Transverse colon (tissue), 4 donors: Measurements from ENCODE around the gene ARHGAP44. TPM values are rescaled to one million over a fixed set of nuclear protein-coding genes. Genes with fewer than 3 reads are reported as not detected.

Experiments
- DNase-seq: peaks from one replicate; pipeline ENCODE4 v3.0.0-alpha.2; 2019
- H3K27ac ChIP-seq, 4 donors: fragments of 200-600 bp; sonication (generic); 2 replicates each; pipeline ENCODE4 v1.5.1; 2016 to 2018; ENCODE audit warnings: inconsistent platforms in 4 of 4
- H3K27me3 ChIP-seq: fragments of 200-600 bp; sonication (generic); 2 replicates; pipeline ENCODE4 v1.5.1; 2017; ENCODE audit warnings: inconsistent platforms
- H3K36me3 ChIP-seq, 4 donors: fragments of 200-600 bp; sonication (generic); 2 replicates each; pipeline ENCODE4 v1.5.1; 2017 to 2019; ENCODE audit warnings: inconsistent platforms in 4 of 4
- H3K4me1 ChIP-seq, 4 donors: fragments of 200-600 bp; sonication (generic); 2 replicates each; pipeline ENCODE4 v1.5.1; 2017 to 2020; ENCODE audit warnings: inconsistent platforms in 4 of 4
- H3K4me3 ChIP-seq, 4 donors: fragments of 200-600 bp; sonication (generic); 1 replicate in 1 of 4; 2 replicates in 3 of 4; pipeline versions ENCODE4 v1.5.1 to v1.6.1; 2017 to 2019; ENCODE audit warnings: inconsistent platforms in 4 of 4
- H3K9me3 ChIP-seq, 2 donors: fragments of 200-600 bp; sonication (generic); 2 replicates each; pipeline ENCODE4 v1.5.1; 2017 to 2019; ENCODE audit warnings: inconsistent platforms in 2 of 2
- EP300 ChIP-seq: sonication (generic); formaldehyde crosslinking; IDR thresholded peaks from one replicate; pipeline ENCODE4 v1.6.1; 2017; ENCODE audit warnings: antibody characterized with exemption, low read depth
- POLR2A ChIP-seq: fragments of 450-650 bp; IDR thresholded peaks from one replicate; pipeline ENCODE4 v1.6.1; 2016; ENCODE audit warnings: antibody characterized with exemption, mild to moderate bottlenecking, moderate library complexity
- POLR2AphosphoS5 ChIP-seq, 3 donors: sonication (generic); formaldehyde crosslinking; IDR thresholded peaks; one replicate each; pipeline ENCODE4 v1.6.1; 2016; ENCODE audit warnings: antibody characterized with exemption in 3 of 3
- WGBS, 2 donors: methylation state at CpG; one replicate each; pipeline ENCODE4 v1.1.5; 2018; ENCODE audit warnings: low coverage in 1 of 2; 5-methylcytosine and 5-hydroxymethylcytosine counted together
- in situ Hi-C, 4 donors: fragments of 200-750 bp; cut with MboI; loops; one replicate each; pipeline versions ENCODE4 v1.15.0 to v1.15.1; 2017; ENCODE audit warnings: low sequenced_read_pairs in 3 of 4, low pct_ligation_motif_present in 1 of 4, low pct_unique_long_range_greater_than_20kb in 1 of 4
- intact Hi-C: fragments of 100-400 bp; cut with DNase I; formaldehyde crosslinking; loops from one replicate; pipeline ENCODE4 v1.15.1; 2023; ENCODE audit warnings: low total_unique reads
- total RNA-seq, 4 donors: library from RNA; depleted of rRNA; stranded (reverse); fragments of >200 nt; gene quantifications; one replicate each; pipeline ENCODE4 v1.1.0, GENCODE V29; 2016
- TF ChIP-seq, protein P1 (sequence below), 5 experiments: fragments of 200-600 bp in 3 of 5; fragments of 450-650 bp in 2 of 5; sonication (generic) in 3 of 5; IDR thresholded peaks; 1 replicate in 2 of 5; 2 replicates in 3 of 5; pipeline ENCODE4 v1.5.1; 2016 to 2017; ENCODE audit warnings: antibody characterized with exemption in 5 of 5, inconsistent platforms in 3 of 5, mild to moderate bottlenecking in 2 of 5, moderate library complexity in 1 of 5

Gene ARHGAP44
- total RNA-seq, 4 donors from 2014 or later, result 29.2 to 107 (median 53.9) TPM

DNA sequence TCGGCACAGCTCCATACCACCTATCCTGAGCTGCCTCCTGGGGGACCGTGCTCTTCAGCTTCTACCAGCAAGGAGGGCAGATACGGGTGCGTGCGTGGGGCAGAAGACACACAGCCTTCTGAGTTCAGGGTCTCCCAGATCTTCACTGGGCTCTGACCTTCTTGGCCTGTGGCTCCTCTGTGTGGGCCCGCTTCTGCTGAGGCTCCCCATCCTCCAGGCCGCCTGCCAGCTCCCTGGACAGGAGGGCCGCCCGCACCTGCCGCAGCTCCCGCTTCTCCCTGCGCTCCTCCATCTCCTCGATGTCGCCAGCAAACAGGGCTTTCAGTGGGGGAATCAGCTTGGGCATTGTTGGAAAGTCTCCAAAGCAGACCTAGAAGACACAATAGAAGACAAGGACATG is 203.4 kb downstream of the ARHGAP44 start:
- intact Hi-C loops (no loop called here), in situ Hi-C loops (no loop called here)
- Histone ChIP-seq H3K4me3 (no peak overlapping the region), H3K27me3 (no peaks in the 10 kb centered on the region), H3K36me3 (peaks cover 0 to 62% (median 30%) of the 10 kb centered on the region in 4 donors), H3K4me1 (no peaks in the 10 kb centered on the region), H3K27ac (no peak overlapping the region), H3K9me3 (no peaks in the 10 kb centered on the region)
- TF ChIP-seq POLR2AphosphoS5 (IDR thresholded peaks at IDR 0.05) (no peak), POLR2A (no peak), EP300 (no peak)
- TF ChIP-seq, protein P1, sequence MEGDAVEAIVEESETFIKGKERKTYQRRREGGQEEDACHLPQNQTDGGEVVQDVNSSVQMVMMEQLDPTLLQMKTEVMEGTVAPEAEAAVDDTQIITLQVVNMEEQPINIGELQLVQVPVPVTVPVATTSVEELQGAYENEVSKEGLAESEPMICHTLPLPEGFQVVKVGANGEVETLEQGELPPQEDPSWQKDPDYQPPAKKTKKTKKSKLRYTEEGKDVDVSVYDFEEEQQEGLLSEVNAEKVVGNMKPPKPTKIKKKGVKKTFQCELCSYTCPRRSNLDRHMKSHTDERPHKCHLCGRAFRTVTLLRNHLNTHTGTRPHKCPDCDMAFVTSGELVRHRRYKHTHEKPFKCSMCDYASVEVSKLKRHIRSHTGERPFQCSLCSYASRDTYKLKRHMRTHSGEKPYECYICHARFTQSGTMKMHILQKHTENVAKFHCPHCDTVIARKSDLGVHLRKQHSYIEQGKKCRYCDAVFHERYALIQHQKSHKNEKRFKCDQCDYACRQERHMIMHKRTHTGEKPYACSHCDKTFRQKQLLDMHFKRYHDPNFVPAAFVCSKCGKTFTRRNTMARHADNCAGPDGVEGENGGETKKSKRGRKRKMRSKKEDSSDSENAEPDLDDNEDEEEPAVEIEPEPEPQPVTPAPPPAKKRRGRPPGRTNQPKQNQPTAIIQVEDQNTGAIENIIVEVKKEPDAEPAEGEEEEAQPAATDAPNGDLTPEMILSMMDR (IDR thresholded peaks at IDR 0.05), result no peak
- no peak for DNase-seq
- 95% methylated on average over 14 of the region's 14 CpGs; no CpG with 5 or more reads in 1 of the 2 donors for WGBS, 2 donors

DNA sequence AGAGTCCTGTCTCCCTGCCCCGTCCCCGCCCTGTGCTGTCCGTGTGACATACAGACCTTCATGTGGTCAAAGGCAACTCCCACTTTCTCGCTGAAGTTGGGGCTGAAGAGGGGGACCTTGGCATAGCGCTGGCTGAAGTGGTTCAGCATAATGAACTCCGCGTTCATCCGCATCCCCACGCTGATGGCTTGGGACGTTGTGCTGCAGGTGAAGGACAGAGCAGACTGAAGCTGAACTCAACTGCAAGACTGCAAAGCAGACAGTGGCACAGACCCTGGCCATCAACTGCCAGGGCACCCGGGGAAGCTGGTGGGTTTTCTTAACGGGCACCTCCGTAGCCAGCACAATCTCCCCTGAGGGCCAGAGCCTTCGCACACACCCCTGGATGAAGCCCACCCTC is 204.3 kb downstream of the ARHGAP44 start:
- Histone ChIP-seq H3K36me3 (peaks cover 0 to 72% (median 35%) of the 10 kb centered on the region in 4 donors), H3K4me3 (no peak overlapping the region), H3K9me3 (no peaks in the 10 kb centered on the region), H3K4me1 (no peaks in the 10 kb centered on the region), H3K27ac (no peak overlapping the region), H3K27me3 (no peaks in the 10 kb centered on the region)
- 92% methylated on average over 14 of the region's 14 CpGs; no CpG with 5 or more reads in 1 of the 2 donors for WGBS, 2 donors
- TF ChIP-seq, protein P1 (IDR thresholded peaks at IDR 0.05), result no peak
- TF ChIP-seq EP300, result no peak
- no peak for TF ChIP-seq POLR2A
- no peak for TF ChIP-seq POLR2AphosphoS5 (IDR thresholded peaks at IDR 0.05)
- intact Hi-C loops, result no loop called here
- no peak for DNase-seq
- in situ Hi-C loops, result no loop called here

DNA sequence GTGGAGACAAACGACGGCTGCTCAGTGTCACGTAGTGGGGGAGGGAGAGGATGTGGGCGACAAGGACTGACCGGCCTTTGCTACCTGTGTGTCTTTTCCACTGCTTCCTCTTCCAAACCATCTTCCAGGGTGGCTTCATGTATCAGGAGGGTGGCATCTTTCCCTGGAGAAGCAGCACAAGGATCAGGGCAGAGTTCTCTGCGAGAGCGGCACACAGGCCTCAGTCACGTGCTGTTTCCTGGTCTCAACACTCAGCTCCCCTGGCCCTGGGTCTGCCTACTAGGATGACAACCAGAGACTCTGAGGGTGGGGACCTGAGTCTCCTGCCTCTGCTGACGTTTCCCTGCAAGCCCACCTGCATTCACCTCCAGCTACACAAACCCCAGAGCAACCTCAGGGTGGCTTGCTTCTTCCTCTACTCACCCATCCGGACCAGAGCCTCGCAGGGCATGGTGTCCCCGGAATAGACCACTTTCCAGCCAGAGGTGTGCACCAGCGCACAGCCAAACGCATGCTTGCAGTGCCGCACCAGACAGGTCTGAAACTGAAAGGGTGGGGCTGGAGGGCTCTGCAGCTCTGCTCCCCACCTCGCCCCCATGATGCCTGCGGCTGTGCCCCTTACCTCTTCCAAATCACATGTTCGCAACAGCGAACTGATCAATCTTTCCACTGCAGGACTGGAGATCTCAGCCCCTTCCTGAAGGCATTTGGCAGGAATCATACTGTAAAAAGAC is 205.2 kb downstream of the ARHGAP44 start:
- WGBS, 2 donors, result 93 to 100% methylated on average over 3 to 19 of the region's 19 CpGs
- in situ Hi-C loops (no loop called here), intact Hi-C loops (no loop called here)
- no peak overlapping the region for H3K4me3 ChIP-seq
- no peak for TF ChIP-seq POLR2A
- TF ChIP-seq, protein P1 (IDR thresholded peaks at IDR 0.05), result no peak
- no peak for TF ChIP-seq POLR2AphosphoS5 (IDR thresholded peaks at IDR 0.05)
- H3K9me3 ChIP-seq, result no peaks in the 10 kb centered on the region
- no peaks in the 10 kb centered on the region for H3K4me1 ChIP-seq
- no peak overlapping the region for H3K27ac ChIP-seq
- peaks cover 0 to 81% (median 40%) of the 10 kb centered on the region in 4 donors for H3K36me3 ChIP-seq
- no peak for DNase-seq
- no peaks in the 10 kb centered on the region for H3K27me3 ChIP-seq

DNA sequence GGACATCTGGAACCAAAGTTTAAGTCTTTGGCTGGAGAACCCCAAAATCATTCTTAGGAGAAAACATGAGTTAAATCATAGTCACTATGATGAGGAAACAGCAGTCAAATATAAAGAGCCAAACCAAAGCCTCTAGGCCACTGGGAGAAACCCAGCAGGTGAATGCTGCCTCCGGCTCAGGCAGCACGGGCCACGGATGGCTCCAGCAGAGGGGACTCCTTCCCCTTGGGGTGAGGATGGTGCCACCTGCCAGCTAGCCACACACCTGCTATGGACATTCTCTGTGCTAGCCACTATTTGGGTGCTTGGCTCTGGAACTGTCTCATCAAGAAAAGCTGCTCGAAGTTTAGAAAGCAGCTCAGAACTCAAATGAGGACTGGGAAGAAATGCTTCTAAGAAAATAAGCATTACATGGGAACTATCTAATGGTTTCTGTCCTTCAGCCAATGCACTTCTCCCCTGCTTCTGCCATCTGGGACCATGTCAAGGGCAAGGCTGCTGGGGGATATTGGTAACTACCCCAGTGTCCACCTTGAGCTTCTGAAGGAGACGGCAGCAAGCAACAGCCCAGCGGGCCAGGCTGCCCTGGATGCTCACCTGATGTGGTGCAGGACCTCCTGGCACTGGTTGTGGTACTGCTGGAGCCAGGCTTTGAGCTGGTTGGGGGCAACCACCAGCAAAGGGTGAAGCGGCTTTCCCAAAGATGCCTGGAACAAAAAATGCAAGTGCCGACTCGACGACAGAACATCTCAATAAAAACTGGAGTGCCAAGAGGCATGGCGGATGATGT is 206.0 kb downstream of the ARHGAP44 start:
- DNase-seq, result no peak
- Histone ChIP-seq H3K4me1 (no peaks in the 10 kb centered on the region), H3K27me3 (no peaks in the 10 kb centered on the region), H3K36me3 (peaks cover 0 to 88% (median 44%) of the 10 kb centered on the region in 4 donors), H3K4me3 (no peak overlapping the region), H3K9me3 (no peaks in the 10 kb centered on the region), H3K27ac (no peak overlapping the region)
- in situ Hi-C loops, result no loop called here
- TF ChIP-seq EP300 (no peak), POLR2AphosphoS5 (IDR thresholded peaks at IDR 0.05) (no peak), POLR2A (no peak)
- TF ChIP-seq, protein P1 (IDR thresholded peaks at IDR 0.05), result no peak
- intact Hi-C loops, result no loop called here
- WGBS, 2 donors, result 92% methylated on average over 2 to 11 of the region's 11 CpGs
